GM12801 (cell line): ENCODE results near the gene HDGFL3.

ENCODE experiments used
- CTCF ChIP-seq: IDR thresholded peaks from one replicate; pipeline ENCODE4 v1.5.1; 2011; ENCODE audit warnings: control low read depth; ENCODE audit not compliant: insufficient read length; ENCODE audit errors: extremely low read depth

The HDGFL3 gene

GRCh38 chr15:83207660-83208366, at the start of gene HDGFL3:
TSS of gene HDGFL3 (minus strand) at chr15:83207823. CDS start at chr15:83207414, 409 bp downstream.
- no peak for TF ChIP-seq CTCF

GRCh38 chr15:83250781-83251180, 43.2 kb upstream of the HDGFL3 start:
- no peak for TF ChIP-seq CTCF

GRCh38 chr15:83249030-83249343, 41.4 kb upstream of the HDGFL3 start:
- TF ChIP-seq CTCF = no peak

GRCh38 chr15:83248151-83249029, 40.8 kb upstream of the HDGFL3 start:
- peak; percentile 95 for TF ChIP-seq CTCF

- TF ChIP-seq CTCF = no peak
These were observed 36.0 kb upstream of the HDGFL3 start for GRCh38 chr15:83243634-83244033.

- TF ChIP-seq CTCF = no peak
These were observed 22.6 kb upstream of the HDGFL3 start for GRCh38 chr15:83230242-83230641.

- no peak for TF ChIP-seq CTCF
These were observed 17.8 kb upstream of the HDGFL3 start for GRCh38 chr15:83225449-83225848.
